Progenitor cell of endocrine pancreas (in vitro differentiated cells): ENCODE results near the gene KCNMA1. TPM values are rescaled to one million over a fixed set of nuclear protein-coding genes. Genes with fewer than 3 reads are reported as not detected.

Experiments used
- DNase-seq: peaks from one replicate; pipeline ENCODE4 v3.0.0; 2021; ENCODE audit warnings: low spot score; ENCODE audit not compliant: unreplicated experiment
- H3K27ac Mint-ChIP-seq: 2 replicates; pipeline ENCODE4 v1.8.0; 2021; ENCODE audit warnings: mild to moderate bottlenecking, moderate library complexity, mixed read lengths
- H3K27me3 Mint-ChIP-seq: 2 replicates; pipeline ENCODE4 v1.8.0; 2021; ENCODE audit warnings: mixed read lengths
- H3K36me3 Mint-ChIP-seq: 2 replicates; pipeline ENCODE4 v1.8.0; 2022; ENCODE audit warnings: mixed read lengths; ENCODE audit not compliant: insufficient read depth
- H3K4me1 Mint-ChIP-seq: 2 replicates; pipeline ENCODE4 v1.8.0; 2021; ENCODE audit warnings: low read depth, mixed read lengths
- H3K4me3 Mint-ChIP-seq: 2 replicates; pipeline ENCODE4 v1.8.0; 2021; ENCODE audit warnings: low read depth, mild to moderate bottlenecking, moderate library complexity, mixed read lengths
- H3K9me3 Mint-ChIP-seq: 2 replicates; pipeline ENCODE4 v1.8.0; 2021; ENCODE audit warnings: low read depth, mixed read lengths
- total RNA-seq: library from RNA; stranded (reverse); gene quantifications from 2 replicates; pipeline ENCODE4 v1.2.1, GENCODE V29; 2021
- TF ChIP-seq, protein P1 (sequence below): fragments of 200-600 bp; sonication (generic); IDR thresholded peaks from one replicate; pipeline ENCODE4 v1.5.0; 2021; ENCODE audit warnings: antibody characterized with exemption, mild to moderate bottlenecking; ENCODE audit not compliant: unreplicated experiment

Gene KCNMA1
- total RNA-seq, 1 donor from 2014 or later, result 5.8 TPM

DNA sequence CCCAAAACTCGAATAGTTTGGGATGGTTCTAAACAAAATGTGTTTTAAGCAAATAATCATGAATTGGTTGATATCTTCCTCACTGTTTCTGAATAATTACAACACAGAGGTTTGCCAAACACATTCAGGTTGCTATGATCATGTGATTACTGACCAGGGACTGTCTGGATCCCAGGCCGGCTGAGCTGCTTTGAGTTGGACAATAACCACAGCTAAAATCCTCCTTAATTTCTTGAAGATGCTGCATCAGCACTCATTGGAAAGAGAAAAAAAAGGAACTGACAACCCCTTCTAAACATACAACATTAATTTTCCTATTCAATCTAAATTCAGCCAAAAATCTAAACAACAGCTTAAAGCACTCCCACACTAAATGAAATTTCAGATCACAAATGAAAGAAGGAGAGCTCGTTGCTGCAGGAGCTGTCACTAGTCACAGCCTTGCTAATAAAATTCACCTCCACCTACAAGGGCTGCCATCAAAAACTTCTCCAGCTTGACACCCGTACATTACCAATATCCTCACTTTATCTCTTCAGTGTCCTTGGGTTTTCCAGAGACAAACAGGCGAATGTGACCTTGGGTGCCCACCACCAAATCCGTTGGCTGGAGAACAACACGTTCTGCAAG lies 560.2 kb downstream of the KCNMA1 start:
- peaks cover 12% of the 10 kb centered on the region for H3K27me3 Mint-ChIP-seq
- no peak for DNase-seq
- no peaks in the 10 kb centered on the region for H3K9me3 Mint-ChIP-seq
- H3K4me3 Mint-ChIP-seq, result no peak overlapping the region
- TF ChIP-seq, protein P1, sequence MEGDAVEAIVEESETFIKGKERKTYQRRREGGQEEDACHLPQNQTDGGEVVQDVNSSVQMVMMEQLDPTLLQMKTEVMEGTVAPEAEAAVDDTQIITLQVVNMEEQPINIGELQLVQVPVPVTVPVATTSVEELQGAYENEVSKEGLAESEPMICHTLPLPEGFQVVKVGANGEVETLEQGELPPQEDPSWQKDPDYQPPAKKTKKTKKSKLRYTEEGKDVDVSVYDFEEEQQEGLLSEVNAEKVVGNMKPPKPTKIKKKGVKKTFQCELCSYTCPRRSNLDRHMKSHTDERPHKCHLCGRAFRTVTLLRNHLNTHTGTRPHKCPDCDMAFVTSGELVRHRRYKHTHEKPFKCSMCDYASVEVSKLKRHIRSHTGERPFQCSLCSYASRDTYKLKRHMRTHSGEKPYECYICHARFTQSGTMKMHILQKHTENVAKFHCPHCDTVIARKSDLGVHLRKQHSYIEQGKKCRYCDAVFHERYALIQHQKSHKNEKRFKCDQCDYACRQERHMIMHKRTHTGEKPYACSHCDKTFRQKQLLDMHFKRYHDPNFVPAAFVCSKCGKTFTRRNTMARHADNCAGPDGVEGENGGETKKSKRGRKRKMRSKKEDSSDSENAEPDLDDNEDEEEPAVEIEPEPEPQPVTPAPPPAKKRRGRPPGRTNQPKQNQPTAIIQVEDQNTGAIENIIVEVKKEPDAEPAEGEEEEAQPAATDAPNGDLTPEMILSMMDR, result no peak
- H3K36me3 Mint-ChIP-seq, result no peaks in the 10 kb centered on the region
- H3K4me1 Mint-ChIP-seq, result peaks cover 11% of the 10 kb centered on the region
- H3K27ac Mint-ChIP-seq, result no peak overlapping the region

DNA sequence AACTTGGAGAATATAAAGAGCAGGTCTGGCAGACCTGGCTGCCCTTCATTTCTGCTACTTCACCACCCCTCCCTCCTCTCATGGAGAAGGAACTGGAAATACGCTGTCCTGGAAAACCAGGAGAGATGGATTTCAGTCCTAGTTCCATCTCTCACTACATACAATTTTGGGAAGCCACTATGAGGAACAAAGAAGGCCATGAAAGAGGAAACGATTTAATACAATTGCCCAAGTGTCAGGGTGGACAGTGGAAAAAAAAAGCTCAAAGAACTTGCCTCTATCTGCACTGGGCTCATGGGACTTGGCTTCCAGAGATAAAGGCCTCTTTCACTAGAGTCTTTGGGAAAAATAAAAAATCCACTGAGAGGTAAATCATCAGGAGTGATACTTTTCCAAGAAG lies 561.7 kb downstream of the KCNMA1 start:
- Mint-ChIP-seq H3K9me3 (no peaks in the 10 kb centered on the region), H3K36me3 (no peaks in the 10 kb centered on the region), H3K27ac (no peak overlapping the region), H3K4me1 (peaks cover 6% of the 10 kb centered on the region), H3K27me3 (peaks cover 12% of the 10 kb centered on the region), H3K4me3 (no peak overlapping the region)
- TF ChIP-seq, protein P1, result no peak
- no peak for DNase-seq

GRCh38 chr10:77074104-77074624 lies 563.4 kb downstream of the KCNMA1 start:
- no peak overlapping the region for H3K27ac Mint-ChIP-seq
- DNase-seq, result no peak
- H3K9me3 Mint-ChIP-seq, result no peaks in the 10 kb centered on the region
- TF ChIP-seq, protein P1, result no peak
- H3K27me3 Mint-ChIP-seq, result peaks cover 12% of the 10 kb centered on the region
- no peak overlapping the region for H3K4me3 Mint-ChIP-seq
- no peaks in the 10 kb centered on the region for H3K36me3 Mint-ChIP-seq
- H3K4me1 Mint-ChIP-seq, result no peaks in the 10 kb centered on the region

- Mint-ChIP-seq H3K36me3 (no peaks in the 10 kb centered on the region), H3K27me3 (peaks cover 12% of the 10 kb centered on the region), H3K4me1 (no peaks in the 10 kb centered on the region), H3K9me3 (no peaks in the 10 kb centered on the region), H3K27ac (no peak overlapping the region), H3K4me3 (no peak overlapping the region)
- DNase-seq, result no peak
- TF ChIP-seq, protein P1, result no peak
Measured at GRCh38 chr10:77073663-77073960, 564.0 kb downstream of the KCNMA1 start.

- TF ChIP-seq, protein P1, result no peak
- no peak for DNase-seq
- Mint-ChIP-seq H3K4me1 (no peaks in the 10 kb centered on the region), H3K9me3 (no peaks in the 10 kb centered on the region), H3K4me3 (no peak overlapping the region), H3K36me3 (no peaks in the 10 kb centered on the region), H3K27ac (no peak overlapping the region), H3K27me3 (peaks cover 12% of the 10 kb centered on the region)
Measured at GRCh38 chr10:77072836-77073662, 564.6 kb downstream of the KCNMA1 start.
